NCI-H2107 (cell line): ENCODE measurements around the gene C22orf39.

ENCODE experiments used
- DNase-seq: peaks from one replicate; lab custom pipeline; 2025; lab: John Stamatoyannopoulos, UW

Gene C22orf39

GRCh38 chr22:19477321-19478044, 30.0 kb upstream of the C22orf39 start:
- no peak for DNase-seq

GRCh38 chr22:19476023-19476422, 28.5 kb upstream of the C22orf39 start:
- DNase-seq: no peak

GRCh38 chr22:19473578-19473977, 26.1 kb upstream of the C22orf39 start:
- no peak for DNase-seq

- no peak for DNase-seq
Observed at GRCh38 chr22:19472233-19472632, 24.7 kb upstream of the C22orf39 start.

GRCh38 chr22:19471572-19471971, 24.1 kb upstream of the C22orf39 start:
- DNase-seq: no peak

GRCh38 chr22:19470010-19470409, 22.5 kb upstream of the C22orf39 start:
- DNase-seq: no peak

GRCh38 chr22:19469421-19469820, 21.9 kb upstream of the C22orf39 start:
- DNase-seq: no peak

GRCh38 chr22:19467912-19468311, 20.4 kb upstream of the C22orf39 start:
- DNase-seq: no peak

GRCh38 chr22:19466848-19467752, 19.6 kb upstream of the C22orf39 start:
- DNase-seq: no peak

GRCh38 chr22:19466126-19466716, 18.7 kb upstream of the C22orf39 start:
- no peak for DNase-seq

- DNase-seq: no peak
Observed at GRCh38 chr22:19464975-19465374, 17.5 kb upstream of the C22orf39 start.

GRCh38 chr22:19464546-19464945, 17.0 kb upstream of the C22orf39 start:
- DNase-seq: no peak

- DNase-seq: no peak
Observed at GRCh38 chr22:19463491-19464469, 16.3 kb upstream of the C22orf39 start.

GRCh38 chr22:19463008-19463407, 15.5 kb upstream of the C22orf39 start:
- no peak for DNase-seq

- no peak for DNase-seq
Observed at GRCh38 chr22:19461506-19461905, 14.0 kb upstream of the C22orf39 start.

- no peak for DNase-seq
Observed at GRCh38 chr22:19460036-19460435, 12.5 kb upstream of the C22orf39 start.

- no peak for DNase-seq
Observed at GRCh38 chr22:19457828-19458428, 10.4 kb upstream of the C22orf39 start.

- DNase-seq: no peak
Observed at GRCh38 chr22:19456541-19456940, 9.0 kb upstream of the C22orf39 start.

GRCh38 chr22:19455585-19456370, 8.3 kb upstream of the C22orf39 start:
- no peak for DNase-seq

- no peak for DNase-seq
Observed at GRCh38 chr22:19455033-19455432, 7.5 kb upstream of the C22orf39 start.
